Activated naive CD4-positive, alpha-beta T cell treated with anti-CD3 and anti-CD28 coated beads for 36 hours (primary cell): ENCODE data around the gene TMED9. TPM values are rescaled to one million over a fixed set of nuclear protein-coding genes. Genes with fewer than 3 reads are reported as not detected.
"Not testable (repeated sequence)": the region's sequence is repeated elsewhere in the genome, so short reads cannot be mapped to it uniquely, and the experiment has no call there.

Experiments used
- CTCF ChIA-PET: fragments of 350-600 bp; sonication (Branson Sonifier 250); formaldehyde crosslinking; loops from one replicate; lab custom pipeline; 2021; ENCODE audit warnings: antibody characterized with exemption; lab: Charles Lee
- DNase-seq: peaks from one replicate; pipeline ENCODE4 v3.0.0-alpha.2; 2020
- H3K27ac Mint-ChIP-seq: one replicate; pipeline ENCODE4 v1.8.0; 2021; ENCODE audit warnings: mild to moderate bottlenecking, mixed read lengths
- H3K27me3 Mint-ChIP-seq: one replicate; pipeline ENCODE4 v1.8.0; 2021; ENCODE audit warnings: low read depth, mixed read lengths
- H3K36me3 Mint-ChIP-seq: one replicate; pipeline ENCODE4 v1.8.0; 2021; ENCODE audit warnings: low read depth, mixed read lengths
- H3K4me1 Mint-ChIP-seq: one replicate; pipeline ENCODE4 v1.8.0; 2021; ENCODE audit warnings: low read depth, mixed read lengths
- H3K4me3 Mint-ChIP-seq: one replicate; pipeline ENCODE4 v1.8.0; 2021; ENCODE audit warnings: mild to moderate bottlenecking, moderate library complexity, mixed read lengths
- H3K9me3 Mint-ChIP-seq: one replicate; pipeline ENCODE4 v1.8.0; 2021; ENCODE audit warnings: mixed read lengths
- intact Hi-C: fragments of 100-400 bp; cut with micrococcal nuclease; formaldehyde crosslinking; loops from one replicate; pipeline ENCODE4 v1.15.1; 2023
- total RNA-seq, 2 experiments: library from RNA; stranded (reverse); gene quantifications; one replicate each; pipeline ENCODE4 v1.2.3, GENCODE V29; 2021

Gene TMED9
- total RNA-seq, 2 experiments from 2014 or later = 110 TPM

DNA sequence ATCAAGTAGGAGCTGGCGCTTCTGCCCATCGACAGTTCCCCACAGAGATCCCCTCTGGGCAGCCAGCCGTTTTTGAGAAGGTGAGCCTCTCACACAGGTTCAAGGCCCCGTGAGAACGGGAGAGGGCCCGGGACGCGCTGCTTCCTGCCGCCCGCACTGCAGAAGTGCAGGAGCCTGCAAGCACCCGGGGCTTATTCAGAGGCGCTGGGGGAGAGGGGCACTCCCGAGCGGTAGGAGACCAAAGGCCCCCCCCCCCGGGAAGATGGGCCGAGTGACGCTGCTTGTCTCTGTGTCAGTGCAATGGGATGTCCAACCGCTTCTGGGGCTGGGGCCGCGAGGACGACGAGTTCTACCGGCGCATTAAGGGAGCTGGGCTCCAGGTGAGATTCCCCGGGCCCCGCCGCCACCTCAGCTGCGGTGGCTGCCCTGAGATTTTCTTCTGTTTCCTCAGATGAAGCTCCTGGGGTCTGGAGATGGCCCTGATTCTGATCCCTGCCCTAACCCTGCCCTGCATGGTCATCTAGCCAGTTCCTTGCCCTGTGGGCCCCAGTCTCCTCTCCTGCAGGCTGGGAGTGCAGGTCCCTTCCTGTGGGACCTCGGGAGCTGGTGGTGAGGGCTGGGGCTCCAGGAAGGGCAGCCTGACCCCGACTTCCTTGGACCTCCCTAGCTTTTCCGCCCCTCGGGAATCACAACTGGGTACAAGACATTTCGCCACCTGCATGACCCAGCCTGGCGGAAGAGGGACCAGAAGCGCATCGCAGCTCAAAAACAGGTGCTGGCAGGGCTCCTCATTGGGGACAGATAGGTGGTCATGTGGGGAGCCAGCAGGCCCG is 16.5 kb downstream of the TMED9 start:
- no peak overlapping the region for H3K27ac Mint-ChIP-seq
- CTCF ChIA-PET = interaction anchor here (0.6 to 1.7 kb wide), 3 partner anchors 27 to 453 kb away, joined by 3 to 4 read pairs (median 3); no protein-coding TSS in a partner anchor
- H3K27me3 Mint-ChIP-seq = no peaks in the 10 kb centered on the region
- H3K4me3 Mint-ChIP-seq = no peak overlapping the region
- peaks cover 11% of the 10 kb centered on the region for H3K4me1 Mint-ChIP-seq
- intact Hi-C loops = loop anchor here (10.0 kb wide), 1 partner anchor 456 kb away; no protein-coding TSS in a partner anchor
- no peaks in the 10 kb centered on the region for H3K9me3 Mint-ChIP-seq
- no peak for DNase-seq
- peaks cover 2% of the 10 kb centered on the region for H3K36me3 Mint-ChIP-seq

GRCh38 chr5:177609076-177610059 is 17.4 kb downstream of the TMED9 start:
- Mint-ChIP-seq H3K27ac (peak overlapping the region; percentile 56), H3K9me3 (no peaks in the 10 kb centered on the region), H3K4me3 (no peak overlapping the region), H3K27me3 (no peaks in the 10 kb centered on the region), H3K36me3 (peaks cover 2% of the 10 kb centered on the region), H3K4me1 (peaks cover 11% of the 10 kb centered on the region)
- intact Hi-C loops = loop anchor here (10.0 kb wide), 1 partner anchor 455 kb away; no protein-coding TSS in a partner anchor
- CTCF ChIA-PET = interaction anchor here (0.6 kb wide), 1 partner anchor 66 kb away, joined by 3 read pairs; no protein-coding TSS in a partner anchor
- DNase-seq = no peak

- CTCF ChIA-PET = interaction anchor here (0.6 kb wide), 1 partner anchor 451 kb away, joined by 3 read pairs; no protein-coding TSS in a partner anchor
- no peaks in the 10 kb centered on the region for H3K27me3 Mint-ChIP-seq
- peak overlapping the region; percentile 56 for H3K27ac Mint-ChIP-seq
- H3K4me3 Mint-ChIP-seq = no peak overlapping the region
- no peaks in the 10 kb centered on the region for H3K9me3 Mint-ChIP-seq
- DNase-seq = no peak
- intact Hi-C loops = no loop called here
- H3K4me1 Mint-ChIP-seq = peaks cover 11% of the 10 kb centered on the region
- H3K36me3 Mint-ChIP-seq = peaks cover 2% of the 10 kb centered on the region
Observed at GRCh38 chr5:177610131-177610769, 18.2 kb downstream of the TMED9 start.

DNA sequence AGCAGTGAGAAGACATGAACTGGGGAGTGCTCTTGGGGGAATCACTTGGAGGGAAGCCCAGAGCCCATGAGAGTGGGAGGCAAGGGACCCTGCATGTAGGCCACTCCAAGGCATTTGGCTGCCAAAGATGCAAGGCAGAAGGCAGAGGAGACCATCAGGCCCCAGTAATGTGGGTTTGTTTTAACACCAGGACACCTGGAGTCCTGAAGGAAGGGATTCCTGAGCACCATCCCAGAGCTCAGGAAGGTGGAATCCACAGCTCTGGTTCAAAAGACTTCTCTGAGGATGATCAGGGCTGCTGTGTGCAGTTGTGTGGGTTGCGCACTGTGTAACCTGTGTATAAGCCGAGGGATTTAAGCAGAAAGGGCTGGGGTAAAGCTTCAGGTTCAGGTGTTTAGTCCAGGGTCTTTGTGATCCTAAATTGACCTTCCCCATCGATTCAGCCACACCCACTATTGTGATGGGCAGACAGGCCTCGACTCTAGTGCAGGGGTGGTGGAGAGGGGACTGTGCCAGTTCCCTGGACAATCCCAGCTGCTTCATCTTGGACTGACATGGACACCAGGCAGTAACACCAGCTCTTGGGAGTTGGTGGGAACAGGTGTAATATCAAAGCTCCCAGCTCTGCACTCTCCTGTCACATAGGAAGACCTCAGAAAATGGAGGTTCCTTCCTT is 18.9 kb downstream of the TMED9 start:
- CTCF ChIA-PET = interaction anchor here (0.6 kb wide), 1 partner anchor 451 kb away, joined by 3 read pairs; no protein-coding TSS in a partner anchor
- H3K36me3 Mint-ChIP-seq = peaks cover 2% of the 10 kb centered on the region
- no peaks in the 10 kb centered on the region for H3K27me3 Mint-ChIP-seq
- H3K4me3 Mint-ChIP-seq = no peak overlapping the region
- H3K4me1 Mint-ChIP-seq = peaks cover 11% of the 10 kb centered on the region
- H3K27ac Mint-ChIP-seq = no peak overlapping the region
- intact Hi-C loops = no loop called here
- no peaks in the 10 kb centered on the region for H3K9me3 Mint-ChIP-seq
- no peak for DNase-seq

DNA sequence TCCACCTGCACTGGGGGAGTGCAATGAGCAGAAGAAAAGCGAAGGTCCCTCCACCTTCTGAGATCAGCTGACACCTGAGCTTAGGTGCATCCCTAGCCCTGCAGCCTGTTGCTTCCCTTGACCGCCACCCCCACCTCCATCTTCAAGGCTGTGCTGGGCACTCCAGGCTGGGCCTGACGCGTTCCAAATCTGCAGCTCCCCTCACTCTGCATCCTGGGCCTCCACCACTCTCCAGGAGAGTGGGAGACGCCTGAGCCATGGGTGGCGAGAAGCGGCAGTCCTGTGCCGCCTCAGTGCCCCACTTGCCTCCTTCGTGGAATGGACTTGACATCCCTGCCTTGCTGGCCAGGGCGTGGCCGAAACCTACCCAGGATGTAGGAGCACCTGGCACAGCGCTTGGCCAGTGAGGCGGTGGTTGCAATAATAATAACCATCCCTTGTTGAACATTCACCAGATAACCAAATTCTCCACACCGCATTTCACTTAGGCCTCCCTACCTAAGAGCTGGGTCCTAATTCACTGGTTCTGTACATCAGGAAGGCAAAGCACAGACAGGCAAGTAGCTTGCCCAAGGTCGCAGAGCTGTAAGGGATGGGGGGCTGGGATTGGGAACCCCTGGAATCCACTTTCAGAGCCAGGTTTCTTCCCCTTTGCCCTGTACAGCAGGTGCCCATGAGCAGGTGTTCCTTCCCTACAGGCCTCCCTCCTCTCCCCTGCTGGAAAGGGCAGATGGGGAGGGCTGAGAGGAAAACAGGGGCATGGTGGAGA is 19.6 kb downstream of the TMED9 start:
- H3K27me3 Mint-ChIP-seq = no peaks in the 10 kb centered on the region
- peaks cover 5% of the 10 kb centered on the region for H3K36me3 Mint-ChIP-seq
- H3K4me3 Mint-ChIP-seq = no peak overlapping the region
- peaks cover 7% of the 10 kb centered on the region for H3K4me1 Mint-ChIP-seq
- no peak overlapping the region for H3K27ac Mint-ChIP-seq
- DNase-seq = no peak
- intact Hi-C loops = no loop called here
- no peaks in the 10 kb centered on the region for H3K9me3 Mint-ChIP-seq
- CTCF ChIA-PET = no interaction called here

DNA sequence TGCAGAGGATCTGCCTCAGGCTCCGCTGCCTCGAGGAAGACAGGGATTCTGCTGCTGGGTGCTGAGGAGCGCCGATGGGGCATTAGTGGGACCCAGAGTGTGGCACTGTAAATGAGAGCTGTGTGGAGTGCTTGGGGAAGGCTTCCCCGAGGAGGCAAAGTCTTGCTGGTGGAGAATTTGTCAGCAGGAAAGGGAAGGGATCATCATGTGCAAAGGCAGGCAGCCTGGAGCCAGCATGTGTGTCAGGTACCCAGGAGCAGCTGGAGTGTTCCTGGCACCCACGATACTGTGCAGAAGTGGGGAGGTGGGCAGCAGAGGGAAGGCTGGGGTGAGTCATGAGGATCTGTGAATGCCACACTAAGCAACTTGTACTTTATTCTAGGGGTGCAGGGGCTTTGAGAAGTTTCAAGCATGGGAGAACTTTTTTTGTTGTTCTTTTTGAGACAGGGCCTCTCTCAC is 20.2 kb downstream of the TMED9 start:
- Mint-ChIP-seq H3K4me1 (peaks cover 2% of the 10 kb centered on the region), H3K4me3 (no peak overlapping the region), H3K27me3 (no peaks in the 10 kb centered on the region), H3K36me3 (peaks cover 8% of the 10 kb centered on the region), H3K9me3 (no peaks in the 10 kb centered on the region), H3K27ac (no peak overlapping the region)
- DNase-seq = no peak
- CTCF ChIA-PET = no interaction called here
- intact Hi-C loops = no loop called here

GRCh38 chr5:177620560-177620959 is 28.6 kb downstream of the TMED9 start:
- Mint-ChIP-seq H3K9me3 (no peaks in the 10 kb centered on the region), H3K27me3 (no peaks in the 10 kb centered on the region), H3K27ac (no peak overlapping the region), H3K4me1 (no peaks in the 10 kb centered on the region), H3K4me3 (no peak overlapping the region), H3K36me3 (peaks cover 47% of the 10 kb centered on the region)
- CTCF ChIA-PET = no interaction called here
- DNase-seq = no peak
- intact Hi-C loops = no loop called here

DNA sequence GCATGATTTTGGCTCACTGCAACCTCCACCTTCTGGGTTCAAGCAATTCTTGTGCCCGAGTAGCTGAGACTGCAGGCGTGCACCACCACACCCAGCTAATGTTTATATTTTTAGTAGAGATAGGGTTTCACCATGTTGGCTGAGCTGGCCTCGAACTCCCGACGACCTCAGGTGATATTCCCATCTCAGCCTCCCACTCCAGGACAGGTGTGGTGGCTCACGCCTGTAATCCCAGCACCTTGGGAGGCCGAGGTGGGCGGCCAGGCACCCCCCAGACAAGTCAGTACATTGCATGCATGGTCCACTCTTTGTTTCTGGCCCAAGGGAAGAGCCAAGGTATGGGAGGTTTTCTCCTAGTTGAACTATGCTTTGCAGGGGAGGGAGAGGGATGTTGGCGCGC is 32.2 kb downstream of the TMED9 start:
- CTCF ChIA-PET, DNase-seq, intact Hi-C loops, H3K9me3 Mint-ChIP-seq, H3K27ac Mint-ChIP-seq, H3K27me3 Mint-ChIP-seq, H3K4me1 Mint-ChIP-seq, H3K4me3 Mint-ChIP-seq: not testable (repeated sequence)
- peaks cover 32% of the 10 kb centered on the region for H3K36me3 Mint-ChIP-seq

GRCh38 chr5:177630186-177630585 is 38.2 kb downstream of the TMED9 start:
- H3K9me3 Mint-ChIP-seq, H3K27me3 Mint-ChIP-seq, H3K4me3 Mint-ChIP-seq, CTCF ChIA-PET, DNase-seq, H3K4me1 Mint-ChIP-seq, intact Hi-C loops, H3K36me3 Mint-ChIP-seq, H3K27ac Mint-ChIP-seq: not testable (repeated sequence)

DNA sequence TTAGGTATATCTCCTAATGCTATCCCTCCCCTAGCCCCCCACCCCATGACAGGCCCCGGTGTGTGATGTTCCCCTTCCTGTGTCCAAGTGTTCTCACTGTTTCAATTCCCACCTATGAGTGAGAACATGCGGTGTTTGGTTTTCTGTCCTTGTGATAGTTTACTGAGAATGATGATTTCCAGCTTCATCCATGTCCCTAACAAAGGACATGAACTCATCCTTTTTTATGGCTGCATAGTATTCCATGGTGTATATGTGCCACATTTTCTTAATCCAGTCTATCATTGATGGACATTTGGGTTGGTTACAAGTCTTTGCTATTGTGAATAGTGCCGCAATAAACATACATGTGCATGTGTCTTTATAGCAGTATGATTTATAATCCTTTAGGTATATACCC is 42.9 kb downstream of the TMED9 start:
- H3K4me1 Mint-ChIP-seq, H3K9me3 Mint-ChIP-seq, H3K4me3 Mint-ChIP-seq, H3K27me3 Mint-ChIP-seq, DNase-seq, CTCF ChIA-PET, intact Hi-C loops, H3K27ac Mint-ChIP-seq: not testable (repeated sequence)
- peaks cover 12% of the 10 kb centered on the region for H3K36me3 Mint-ChIP-seq

GRCh38 chr5:177645462-177645861 is 53.5 kb downstream of the TMED9 start:
- H3K4me3 Mint-ChIP-seq, intact Hi-C loops, DNase-seq, CTCF ChIA-PET, H3K27me3 Mint-ChIP-seq: not testable (repeated sequence)
- H3K9me3 Mint-ChIP-seq = peaks cover 18% of the 10 kb centered on the region
- peaks cover 10% of the 10 kb centered on the region for H3K4me1 Mint-ChIP-seq
- peak overlapping the region; percentile 68 for H3K27ac Mint-ChIP-seq
- peaks cover 31% of the 10 kb centered on the region for H3K36me3 Mint-ChIP-seq
